Mammary microvascular endothelial cell (primary cell): ENCODE measurements around the gene CTCF. TPM values are rescaled to one million over a fixed set of nuclear protein-coding genes. Genes with fewer than 3 reads are reported as not detected.

Experiments used
- total RNA-seq: library from RNA; depleted of rRNA; stranded (reverse); fragments of >200 nt; gene quantifications from 2 replicates; pipeline ENCODE4 v1.2.3, GENCODE V29; 2015

CTCF gene
- 25.5 and 27.7 TPM in 2 replicates for total RNA-seq

GRCh38 chr16:67562526-67562917 is at the start of gene CTCF:
CTCF (plus strand) TSS chr16:67562526; CDS start chr16:67610833, 48,307 bp downstream.

GRCh38 chr16:67528222-67528869 is 34.0 kb upstream of the CTCF start, which contains the start of gene RIPOR1:
RIPOR1 (plus strand) TSS chr16:67528829; CDS start chr16:67538447, 9,618 bp downstream.

GRCh38 chr16:67659675-67660563 is 97.6 kb downstream of the CTCF start, which contains the start of gene ACD:
ACD (minus strand) TSS chr16:67660260; CDS start chr16:67660220, 40 bp downstream.

GRCh38 chr16:67660564-67661028 is 98.3 kb downstream of the CTCF start, which contains the start of gene PARD6A:
PARD6A (plus strand) TSS chr16:67660960; CDS start chr16:67661039, 79 bp downstream.

GRCh38 chr16:67666559-67667452 is 104.5 kb downstream of the CTCF start, which contains the start of the genes C16orf86 and ENKD1:
C16orf86 (plus strand) TSS chr16:67666814; CDS start chr16:67666971, 157 bp downstream.
ENKD1 (minus strand) TSS chr16:67666750; CDS start chr16:67666442, 308 bp downstream.

Other genes starting within 250 kb of the CTCF start
- under 0.01 TPM in 1 of 2 replicates, not detected in the other for gene KCTD19, start 235.8 kb upstream of the CTCF start, total RNA-seq
- 0.39 and 0.40 TPM in 2 replicates for gene LRRC36, start 235.7 kb upstream of the CTCF start, total RNA-seq
- 0.20 TPM in 1 of 2 replicates, not detected in the other for gene TPPP3, start 169.0 kb upstream of the CTCF start, total RNA-seq
- 5.2 and 6.7 TPM in 2 replicates for gene ZDHHC1, start 146.0 kb upstream of the CTCF start, total RNA-seq
- not detected in 2 replicates for gene HSD11B2, start 131.4 kb upstream of the CTCF start, total RNA-seq
- gene ATP6V0D1, start 81.4 kb upstream of the CTCF start, total RNA-seq = 170 and 206 TPM in 2 replicates
- not detected in 2 replicates for gene AGRP, start 79.0 kb upstream of the CTCF start, total RNA-seq
- 53.6 and 66.6 TPM in 2 replicates for gene RIPOR1, start 33.7 kb upstream of the CTCF start, total RNA-seq
- 0.25 and 3.6 TPM in 2 replicates for gene CARMIL2, start 82.6 kb downstream of the CTCF start, total RNA-seq
- 26.0 and 35.8 TPM in 2 replicates for gene ACD, start 97.7 kb downstream of the CTCF start, total RNA-seq
- 2.8 and 4.5 TPM in 2 replicates for gene PARD6A, start 98.4 kb downstream of the CTCF start, total RNA-seq
- 14.3 and 16.5 TPM in 2 replicates for gene ENKD1, start 104.2 kb downstream of the CTCF start, total RNA-seq
- 3.6 and 5.8 TPM in 2 replicates for gene C16orf86, start 104.3 kb downstream of the CTCF start, total RNA-seq
- gene GFOD2, start 156.8 kb downstream of the CTCF start, total RNA-seq = 19.6 TPM in 2 replicates
- gene RANBP10, start 244.0 kb downstream of the CTCF start, total RNA-seq = 8.6 and 10.3 TPM in 2 replicates
- 0.13 and 0.20 TPM in 2 replicates for gene TSNAXIP1, start 244.4 kb downstream of the CTCF start, total RNA-seq